ENCODE results near the gene LIN7B. TPM values are rescaled to one million over a fixed set of nuclear protein-coding genes. Genes with fewer than 3 reads are reported as not detected.
A peak's percentile ranks its signal among the peaks of the same experiment; 100 is the strongest.

The LIN7B gene
- total and polyA plus RNA-seq, 9 of the 15 experiments (the other 6 are each of a cell fraction or from before 2014, with no cell fraction given): 0.89 to 15.7 (median 4.0) TPM

DNA sequence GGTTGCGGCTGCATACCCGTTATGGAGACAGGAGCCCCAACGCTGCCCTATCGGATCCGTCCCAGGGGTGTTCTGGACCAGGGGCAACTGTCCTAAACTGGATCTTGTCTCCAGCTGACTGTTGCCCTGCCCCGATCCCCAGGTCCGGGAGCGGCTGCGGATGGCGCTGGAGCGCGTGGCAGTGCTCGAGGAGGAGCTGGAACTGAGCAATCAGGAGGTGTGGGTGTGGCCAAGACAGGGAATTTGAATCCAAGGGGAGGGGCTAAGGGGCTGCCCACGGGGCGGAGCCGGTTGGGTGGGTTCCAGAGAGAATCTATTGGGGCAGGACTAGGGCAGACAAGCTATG, 15.0 kb downstream of the LIN7B start (continued):
- peak; percentile 75 for TF ChIP-seq MAX (CRISPR knock-in tag; IDR thresholded peaks at IDR 0.05)
- no peak for TF ChIP-seq ZFP1 (CRISPR knock-in tag; IDR thresholded peaks at IDR 0.05)
- TF ChIP-seq ZNF143 (CRISPR knock-in tag; IDR thresholded peaks at IDR 0.05): no peak
- no peak for TF ChIP-seq XRCC4 (IDR thresholded peaks at IDR 0.05; ENCODE audit: extremely low read depth, insufficient read depth, insufficient read length)
- TF ChIP-seq, protein P1, sequence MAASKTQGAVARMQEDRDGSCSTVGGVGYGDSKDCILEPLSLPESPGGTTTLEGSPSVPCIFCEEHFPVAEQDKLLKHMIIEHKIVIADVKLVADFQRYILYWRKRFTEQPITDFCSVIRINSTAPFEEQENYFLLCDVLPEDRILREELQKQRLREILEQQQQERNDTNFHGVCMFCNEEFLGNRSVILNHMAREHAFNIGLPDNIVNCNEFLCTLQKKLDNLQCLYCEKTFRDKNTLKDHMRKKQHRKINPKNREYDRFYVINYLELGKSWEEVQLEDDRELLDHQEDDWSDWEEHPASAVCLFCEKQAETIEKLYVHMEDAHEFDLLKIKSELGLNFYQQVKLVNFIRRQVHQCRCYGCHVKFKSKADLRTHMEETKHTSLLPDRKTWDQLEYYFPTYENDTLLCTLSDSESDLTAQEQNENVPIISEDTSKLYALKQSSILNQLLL (CRISPR knock-in tag; IDR thresholded peaks at IDR 0.05; ENCODE audit: borderline replicate concordance): no peak
- no peak for TF ChIP-seq HDAC6 (IDR thresholded peaks at IDR 0.05; ENCODE audit: low read depth, low read length)
- TF ChIP-seq, protein P2, sequence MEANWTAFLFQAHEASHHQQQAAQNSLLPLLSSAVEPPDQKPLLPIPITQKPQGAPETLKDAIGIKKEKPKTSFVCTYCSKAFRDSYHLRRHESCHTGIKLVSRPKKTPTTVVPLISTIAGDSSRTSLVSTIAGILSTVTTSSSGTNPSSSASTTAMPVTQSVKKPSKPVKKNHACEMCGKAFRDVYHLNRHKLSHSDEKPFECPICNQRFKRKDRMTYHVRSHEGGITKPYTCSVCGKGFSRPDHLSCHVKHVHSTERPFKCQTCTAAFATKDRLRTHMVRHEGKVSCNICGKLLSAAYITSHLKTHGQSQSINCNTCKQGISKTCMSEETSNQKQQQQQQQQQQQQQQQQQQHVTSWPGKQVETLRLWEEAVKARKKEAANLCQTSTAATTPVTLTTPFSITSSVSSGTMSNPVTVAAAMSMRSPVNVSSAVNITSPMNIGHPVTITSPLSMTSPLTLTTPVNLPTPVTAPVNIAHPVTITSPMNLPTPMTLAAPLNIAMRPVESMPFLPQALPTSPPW (CRISPR knock-in tag; IDR thresholded peaks at IDR 0.05): peak; percentile 37; the same call in 1 of the 2 replicates
- TF ChIP-seq, protein P3, sequence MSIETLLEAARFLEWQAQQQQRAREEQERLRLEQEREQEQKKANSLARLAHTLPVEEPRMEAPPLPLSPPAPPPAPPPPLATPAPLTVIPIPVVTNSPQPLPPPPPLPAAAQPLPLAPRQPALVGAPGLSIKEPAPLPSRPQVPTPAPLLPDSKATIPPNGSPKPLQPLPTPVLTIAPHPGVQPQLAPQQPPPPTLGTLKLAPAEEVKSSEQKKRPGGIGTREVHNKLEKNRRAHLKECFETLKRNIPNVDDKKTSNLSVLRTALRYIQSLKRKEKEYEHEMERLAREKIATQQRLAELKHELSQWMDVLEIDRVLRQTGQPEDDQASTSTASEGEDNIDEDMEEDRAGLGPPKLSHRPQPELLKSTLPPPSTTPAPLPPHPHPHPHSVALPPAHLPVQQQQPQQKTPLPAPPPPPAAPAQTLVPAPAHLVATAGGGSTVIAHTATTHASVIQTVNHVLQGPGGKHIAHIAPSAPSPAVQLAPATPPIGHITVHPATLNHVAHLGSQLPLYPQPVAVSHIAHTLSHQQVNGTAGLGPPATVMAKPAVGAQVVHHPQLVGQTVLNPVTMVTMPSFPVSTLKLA (conservative IDR thresholded peaks at IDR 0.05): peak; percentile 90 to 94
- no peak for TF ChIP-seq GABPA (tag; conservative IDR thresholded peaks at IDR 0.05; ENCODE audit: low read depth)
- no peak for TF ChIP-seq SMARCE1 (IDR thresholded peaks at IDR 0.05)
- TF ChIP-seq ZEB2 (IDR thresholded peaks at IDR 0.05): no peak
